NCI-H2081 treated with DMSO at 0.1 percent for 48 hours (cell line): ENCODE results near the gene TARBP2.
"Not testable (repeated sequence)": the region's sequence is repeated elsewhere in the genome, so short reads cannot be mapped to it uniquely, and the experiment has no call there.

Experiments
- DNase-seq: peaks from one replicate; lab custom pipeline; 2025; lab: John Stamatoyannopoulos, UW

The TARBP2 gene

GRCh38 chr12:53474819-53475218, 26.3 kb upstream of the TARBP2 start:
- no peak for DNase-seq

GRCh38 chr12:53476769-53477209, 24.3 kb upstream of the TARBP2 start:
- DNase-seq = no peak

GRCh38 chr12:53478865-53479264, 22.2 kb upstream of the TARBP2 start:
- no peak for DNase-seq

- no peak for DNase-seq
These were observed 21.8 kb upstream of the TARBP2 start for GRCh38 chr12:53479331-53479730.

- no peak for DNase-seq
These were observed 20.3 kb upstream of the TARBP2 start for GRCh38 chr12:53480491-53481442.

- DNase-seq = not testable (repeated sequence)
These were observed 19.6 kb upstream of the TARBP2 start for GRCh38 chr12:53481458-53481857.

- DNase-seq = no peak
These were observed 19.0 kb upstream of the TARBP2 start for GRCh38 chr12:53481939-53482586.

- DNase-seq = no peak
These were observed 18.4 kb upstream of the TARBP2 start for GRCh38 chr12:53482626-53483168.

- no peak for DNase-seq
These were observed 17.7 kb upstream of the TARBP2 start for GRCh38 chr12:53483225-53483978.

- no peak for DNase-seq
These were observed 17.1 kb upstream of the TARBP2 start for GRCh38 chr12:53483979-53484377.

- no peak for DNase-seq
These were observed 16.2 kb upstream of the TARBP2 start for GRCh38 chr12:53484686-53485575.

- no peak for DNase-seq
These were observed 14.9 kb upstream of the TARBP2 start for GRCh38 chr12:53485955-53486735.

GRCh38 chr12:53486736-53487487, 14.2 kb upstream of the TARBP2 start:
- no peak for DNase-seq

- DNase-seq = no peak
These were observed 11.7 kb upstream of the TARBP2 start for GRCh38 chr12:53489242-53489864.

GRCh38 chr12:53492188-53492587, 8.9 kb upstream of the TARBP2 start:
- no peak for DNase-seq

GRCh38 chr12:53492830-53493609, 8.1 kb upstream of the TARBP2 start:
- peak; percentile 63 for DNase-seq

- no peak for DNase-seq
These were observed 7.3 kb upstream of the TARBP2 start for GRCh38 chr12:53493610-53494391.
